Breast epithelium (tissue), 4 donors: Measurements from ENCODE around the gene EIF2D. TPM values are rescaled to one million over a fixed set of nuclear protein-coding genes. Genes with fewer than 3 reads are reported as not detected.

ENCODE experiments used
- DNase-seq, 2 donors: peaks; one replicate each; pipeline ENCODE4 v3.0.0-alpha.2; 2019; ENCODE audit warnings: low spot score in 2 of 2
- H3K27ac ChIP-seq, 2 donors: fragments of 200-600 bp; sonication (generic) in 1 of 2; one replicate each; pipeline ENCODE4 v1.5.1; 2016 to 2019; ENCODE audit warnings: mild to moderate bottlenecking in 1 of 2
- H3K27me3 ChIP-seq, 2 donors: fragments of 200-600 bp; sonication (generic) in 1 of 2; one replicate each; pipeline versions ENCODE4 v1.5.1 to v1.6.0; 2017 to 2019; ENCODE audit warnings: control low read depth in 1 of 2, mild to moderate bottlenecking in 1 of 2
- H3K36me3 ChIP-seq: fragments of 200-600 bp; one replicate; pipeline ENCODE4 v1.5.1; 2019
- H3K4me1 ChIP-seq, 2 donors: fragments of 200-600 bp; sonication (generic); one replicate each; pipeline ENCODE4 v1.5.1; 2016 to 2019; ENCODE audit warnings: control low read depth in 1 of 2
- H3K4me3 ChIP-seq, 3 donors: fragments of 200-600 bp; sonication (generic); 1 replicate in 2 of 3; 2 replicates in 1 of 3; pipeline ENCODE4 v1.5.1; 2016 to 2019; ENCODE audit warnings: mild to moderate bottlenecking in 3 of 3, moderate library complexity in 2 of 3
- H3K9me3 ChIP-seq, 2 donors: fragments of 200-600 bp; sonication (generic) in 1 of 2; one replicate each; pipeline ENCODE4 v1.5.1; 2016 to 2019; ENCODE audit warnings: control low read depth in 1 of 2
- CTCF ChIP-seq, 3 donors: fragments of 450-650 bp; IDR thresholded peaks; one replicate each; pipeline ENCODE4 v1.5.1; 2016 to 2017; ENCODE audit warnings: antibody characterized with exemption in 3 of 3, mild to moderate bottlenecking in 3 of 3, moderate library complexity in 3 of 3
- POLR2A ChIP-seq: fragments of 450-650 bp; IDR thresholded peaks from one replicate; pipeline ENCODE4 v1.6.1; 2016; ENCODE audit warnings: antibody characterized with exemption, mild to moderate bottlenecking, moderate library complexity
- POLR2AphosphoS5 ChIP-seq, 3 donors: sonication (generic); formaldehyde crosslinking; IDR thresholded peaks; one replicate each; pipeline ENCODE4 v1.6.1; 2017; ENCODE audit warnings: antibody characterized with exemption in 3 of 3
- intact Hi-C: fragments of 100-400 bp; cut with DNase I; formaldehyde crosslinking; loops from one replicate; pipeline ENCODE4 v1.15.1; 2023; ENCODE audit warnings: low total_unique reads
- total RNA-seq, 3 donors: library from RNA; depleted of rRNA; stranded (reverse); fragments of >200 nt; gene quantifications; one replicate each; pipeline ENCODE4 v1.1.0, GENCODE V29; 2016

The EIF2D gene
- total RNA-seq, 3 donors from 2014 or later = 55.4 to 70.1 (median 68.6) TPM

DNA sequence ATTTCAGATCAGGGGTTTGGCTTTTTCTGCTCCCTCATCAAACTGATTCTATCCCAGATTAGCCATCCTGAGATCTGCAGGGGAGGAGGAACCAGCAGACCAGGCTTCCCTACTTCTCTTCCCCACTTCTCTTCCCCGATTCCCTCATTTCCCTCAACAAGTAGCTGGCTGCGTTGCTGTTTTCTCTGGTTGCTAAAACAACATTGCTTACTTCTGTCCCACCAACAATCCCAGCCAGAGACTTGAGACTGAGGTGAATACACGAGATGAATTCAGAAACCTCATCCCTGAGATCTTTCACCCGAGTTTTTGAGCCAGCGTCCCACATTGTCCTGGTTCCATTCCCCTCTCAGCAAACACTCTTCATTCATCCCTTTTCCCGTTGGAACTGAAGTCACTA, 45.5 kb upstream of the EIF2D start:
- no peak for DNase-seq
- H3K4me1 ChIP-seq = peaks cover 0 to 5% of the 10 kb centered on the region in 2 donors
- H3K4me3 ChIP-seq = no peak overlapping the region
- no peaks in the 10 kb centered on the region for H3K36me3 ChIP-seq
- no peak overlapping the region for H3K27ac ChIP-seq
- no peaks in the 10 kb centered on the region for H3K9me3 ChIP-seq
- intact Hi-C loops = no loop called here
- no peak for TF ChIP-seq POLR2A
- TF ChIP-seq POLR2AphosphoS5 (IDR thresholded peaks at IDR 0.05) = no peak
- no peak for TF ChIP-seq CTCF (IDR thresholded peaks at IDR 0.05)
- no peaks in the 10 kb centered on the region for H3K27me3 ChIP-seq

DNA sequence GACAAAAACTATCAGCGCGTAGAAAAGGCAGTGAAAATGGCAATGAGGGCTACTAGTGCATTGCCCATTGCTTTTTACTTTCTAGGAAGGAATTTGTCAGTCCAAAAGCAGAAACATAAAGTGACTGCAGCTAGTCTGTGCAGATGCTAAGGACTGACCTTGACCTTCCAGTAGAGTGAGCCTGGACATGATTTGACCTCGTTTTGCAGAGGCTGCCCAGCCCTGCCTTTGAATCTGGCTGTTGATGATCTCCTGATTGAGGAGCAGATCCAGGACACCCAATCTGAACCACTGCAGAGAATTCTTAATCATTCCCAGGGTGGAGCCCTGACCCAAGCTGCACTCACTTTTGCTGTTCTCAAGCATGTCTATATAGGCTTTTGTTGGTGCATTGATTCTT, 44.7 kb upstream of the EIF2D start:
- no peak for DNase-seq
- Histone ChIP-seq H3K4me1 (peaks cover 0 to 8% of the 10 kb centered on the region in 2 donors), H3K36me3 (no peaks in the 10 kb centered on the region), H3K4me3 (no peak overlapping the region), H3K27ac (peak overlapping the region in 1 of 2 donors; percentile 80), H3K9me3 (no peaks in the 10 kb centered on the region), H3K27me3 (no peaks in the 10 kb centered on the region)
- intact Hi-C loops = no loop called here
- TF ChIP-seq POLR2A = no peak
- no peak for TF ChIP-seq POLR2AphosphoS5 (IDR thresholded peaks at IDR 0.05)
- TF ChIP-seq CTCF (IDR thresholded peaks at IDR 0.05) = no peak

DNA sequence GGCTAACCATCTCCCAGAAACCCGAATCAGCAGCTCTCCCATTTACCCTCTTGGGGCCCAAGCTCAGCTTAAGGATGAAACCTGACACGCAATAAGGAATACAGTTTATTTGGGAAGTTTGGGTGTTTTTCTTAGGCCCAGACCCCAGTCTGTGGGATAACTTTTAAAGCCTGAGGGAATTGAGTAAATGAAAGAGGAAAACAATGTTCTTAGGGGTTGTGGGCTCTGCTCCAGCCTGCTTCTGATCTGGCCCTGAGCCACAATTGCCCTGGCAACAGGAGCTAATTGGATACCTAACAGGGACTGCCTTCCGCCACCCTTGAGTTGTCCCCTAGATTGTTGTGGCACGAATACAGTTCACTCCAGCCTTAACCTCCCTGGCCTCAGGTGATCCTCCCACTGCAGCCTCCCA, 43.2 kb upstream of the EIF2D start:
- Histone ChIP-seq H3K4me3 (no peak overlapping the region), H3K36me3 (no peaks in the 10 kb centered on the region), H3K9me3 (no peaks in the 10 kb centered on the region), H3K27ac (peak overlapping the region; percentile 75 to 80), H3K4me1 (peaks cover 0 to 10% of the 10 kb centered on the region in 2 donors), H3K27me3 (no peaks in the 10 kb centered on the region)
- DNase-seq = no peak
- intact Hi-C loops = no loop called here
- TF ChIP-seq CTCF (IDR thresholded peaks at IDR 0.05) (no peak), POLR2AphosphoS5 (IDR thresholded peaks at IDR 0.05) (no peak), POLR2A (no peak)

DNA sequence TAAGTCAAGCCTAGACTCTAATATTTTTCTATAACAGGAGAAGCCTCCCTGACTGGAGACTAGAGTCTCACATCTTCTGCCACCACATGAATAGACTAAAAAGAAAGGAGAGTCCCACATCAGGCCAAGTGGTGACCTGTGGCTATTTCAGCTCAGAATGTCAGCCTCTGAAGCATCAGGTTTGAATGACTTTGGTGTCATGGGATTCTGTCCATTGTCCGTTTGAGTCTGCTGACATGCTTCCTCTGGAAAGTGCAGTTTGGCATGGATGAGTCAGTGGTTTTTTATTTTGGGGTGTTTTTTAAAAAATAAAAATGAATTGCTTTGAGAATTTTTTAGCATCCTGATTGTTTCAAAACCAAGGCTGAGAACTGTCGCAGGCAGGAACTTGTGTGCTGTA, 42.6 kb upstream of the EIF2D start:
- TF ChIP-seq POLR2AphosphoS5 (IDR thresholded peaks at IDR 0.05) (no peak), CTCF (IDR thresholded peaks at IDR 0.05) (no peak), POLR2A (no peak)
- H3K27ac ChIP-seq = peak overlapping the region; percentile 75 to 80
- H3K9me3 ChIP-seq = no peaks in the 10 kb centered on the region
- no peak for DNase-seq
- H3K4me3 ChIP-seq = no peak overlapping the region
- H3K4me1 ChIP-seq = peaks cover 0 to 10% of the 10 kb centered on the region in 2 donors
- no peaks in the 10 kb centered on the region for H3K36me3 ChIP-seq
- intact Hi-C loops = no loop called here
- no peaks in the 10 kb centered on the region for H3K27me3 ChIP-seq

DNA sequence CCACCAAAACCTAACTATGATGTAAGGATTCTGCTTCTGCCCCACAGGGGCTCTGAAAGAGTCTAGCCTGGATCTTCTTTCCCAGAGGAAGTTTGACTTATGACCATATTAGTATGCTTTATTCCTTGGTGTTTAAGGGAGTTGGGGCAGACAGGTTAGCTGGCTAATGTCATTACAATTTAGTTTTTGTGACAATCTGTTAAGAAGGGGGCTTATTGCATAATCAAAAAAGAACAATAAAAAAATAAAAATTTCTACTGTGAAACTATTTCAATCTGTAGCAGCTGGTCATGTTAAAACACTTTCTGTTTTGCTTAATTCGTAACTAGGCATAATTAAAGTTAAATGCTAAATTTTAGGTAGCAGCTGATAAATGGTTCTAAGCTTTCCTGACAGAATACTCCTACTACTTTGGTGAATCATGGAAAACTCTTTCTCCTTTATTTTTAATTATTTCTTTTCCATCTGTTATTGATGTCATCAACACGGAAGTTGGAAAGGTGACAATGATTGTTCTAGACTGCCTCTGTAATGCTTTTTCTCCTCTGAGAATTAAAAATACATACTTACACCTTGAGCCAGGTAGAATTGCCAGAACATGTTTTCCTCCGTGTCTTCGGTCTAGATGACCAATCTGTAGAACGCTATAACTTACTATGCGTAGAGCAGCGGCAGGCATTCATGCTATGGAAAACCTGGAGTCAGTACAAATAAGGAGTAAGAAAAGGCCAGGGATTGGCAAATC, 41.6 kb upstream of the EIF2D start:
- Histone ChIP-seq H3K4me1 (peaks cover 0 to 10% of the 10 kb centered on the region in 2 donors), H3K9me3 (no peaks in the 10 kb centered on the region), H3K4me3 (no peak overlapping the region), H3K27ac (peak overlapping the region; percentile 75 to 80), H3K36me3 (no peaks in the 10 kb centered on the region), H3K27me3 (no peaks in the 10 kb centered on the region)
- TF ChIP-seq POLR2AphosphoS5 (IDR thresholded peaks at IDR 0.05) (no peak), POLR2A (no peak), CTCF (IDR thresholded peaks at IDR 0.05) (no peak)
- intact Hi-C loops = no loop called here
- no peak for DNase-seq
